ENCODE measurements around the gene CSMD2. TPM values are rescaled to one million over a fixed set of nuclear protein-coding genes. Genes with fewer than 3 reads are reported as not detected.

Gene CSMD2
- total RNA-seq, 1 donor from 2014 or later, result 0.75 TPM

DNA sequence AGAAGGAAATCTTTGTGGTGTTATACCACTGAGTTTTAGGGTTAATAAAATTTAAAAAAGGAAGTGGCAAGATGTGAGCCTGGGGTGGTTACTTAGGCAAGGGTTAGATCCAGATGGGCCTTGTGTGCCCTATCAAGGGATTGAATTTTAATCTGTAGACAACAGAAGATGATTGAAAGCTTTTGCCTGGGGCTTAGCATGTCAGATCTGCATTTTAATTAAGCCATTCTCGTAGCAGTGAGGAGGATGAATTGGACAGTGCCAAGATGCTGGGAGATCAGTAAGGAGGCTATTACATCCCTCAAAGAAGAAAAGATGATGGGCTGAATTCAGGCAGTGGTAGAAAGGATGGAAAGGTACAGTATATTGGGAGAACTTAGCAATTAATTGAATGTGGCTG is 258.9 kb downstream of the CSMD2 start:
- Histone ChIP-seq H3K4me3 (ENCODE audit: low read depth, low read length) (no peak overlapping the region), H3K27me3 (ENCODE audit: control insufficient read depth, insufficient read depth, low read length) (no peaks in the 10 kb centered on the region), H3K36me3 (ENCODE audit: control insufficient read depth, insufficient read depth, low read length) (no peaks in the 10 kb centered on the region)
- no peak for DNase-seq (ENCODE audit: low read depth)
- TF ChIP-seq, protein P1, sequence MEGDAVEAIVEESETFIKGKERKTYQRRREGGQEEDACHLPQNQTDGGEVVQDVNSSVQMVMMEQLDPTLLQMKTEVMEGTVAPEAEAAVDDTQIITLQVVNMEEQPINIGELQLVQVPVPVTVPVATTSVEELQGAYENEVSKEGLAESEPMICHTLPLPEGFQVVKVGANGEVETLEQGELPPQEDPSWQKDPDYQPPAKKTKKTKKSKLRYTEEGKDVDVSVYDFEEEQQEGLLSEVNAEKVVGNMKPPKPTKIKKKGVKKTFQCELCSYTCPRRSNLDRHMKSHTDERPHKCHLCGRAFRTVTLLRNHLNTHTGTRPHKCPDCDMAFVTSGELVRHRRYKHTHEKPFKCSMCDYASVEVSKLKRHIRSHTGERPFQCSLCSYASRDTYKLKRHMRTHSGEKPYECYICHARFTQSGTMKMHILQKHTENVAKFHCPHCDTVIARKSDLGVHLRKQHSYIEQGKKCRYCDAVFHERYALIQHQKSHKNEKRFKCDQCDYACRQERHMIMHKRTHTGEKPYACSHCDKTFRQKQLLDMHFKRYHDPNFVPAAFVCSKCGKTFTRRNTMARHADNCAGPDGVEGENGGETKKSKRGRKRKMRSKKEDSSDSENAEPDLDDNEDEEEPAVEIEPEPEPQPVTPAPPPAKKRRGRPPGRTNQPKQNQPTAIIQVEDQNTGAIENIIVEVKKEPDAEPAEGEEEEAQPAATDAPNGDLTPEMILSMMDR (IDR thresholded peaks at IDR 0.05; ENCODE audit: insufficient read depth, low read length, poor library complexity, severe bottlenecking), result no peak

DNA sequence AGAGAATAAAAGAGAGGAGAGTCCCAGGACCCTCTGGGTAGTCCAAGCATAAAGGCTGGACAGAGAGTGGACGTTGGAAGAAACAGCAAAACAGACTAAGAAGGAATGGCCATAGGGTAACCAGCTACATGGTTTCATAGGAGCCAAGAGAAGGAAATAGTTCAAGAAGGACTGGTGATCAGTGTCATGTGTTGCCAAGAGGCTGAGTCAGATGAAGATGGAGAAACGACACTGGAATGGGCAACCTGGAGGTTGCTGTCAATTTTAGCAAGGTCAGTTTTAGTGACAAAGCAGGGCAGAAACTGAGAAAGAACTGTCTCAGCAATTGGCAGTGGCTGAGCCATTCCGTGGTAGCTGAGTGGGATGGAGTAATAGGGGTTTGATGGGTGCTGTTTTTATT is 259.8 kb downstream of the CSMD2 start:
- H3K4me3 ChIP-seq (ENCODE audit: low read depth, low read length), result no peak overlapping the region

DNA sequence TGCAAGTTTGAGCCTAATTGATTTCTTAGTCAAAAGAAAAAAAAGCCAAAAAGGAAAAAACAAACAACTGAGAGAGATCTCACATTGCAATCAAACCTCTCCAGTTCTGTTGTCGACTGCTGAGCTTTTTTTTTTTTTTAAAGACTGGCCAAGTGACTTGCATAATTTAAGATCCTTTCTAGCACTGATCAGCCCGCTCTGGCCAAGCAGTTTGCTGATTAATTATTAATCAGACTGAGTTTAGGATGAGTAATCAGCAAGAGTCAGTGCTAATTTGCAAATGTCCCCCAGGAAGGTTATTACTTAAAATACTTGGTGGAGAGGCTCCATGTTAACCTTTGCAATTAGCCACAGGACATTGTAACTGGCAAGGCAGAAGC is 261.8 kb downstream of the CSMD2 start:
- H3K36me3 ChIP-seq (ENCODE audit: control insufficient read depth, insufficient read depth, low read length), result no peaks in the 10 kb centered on the region
- no peak overlapping the region for H3K4me3 ChIP-seq (ENCODE audit: low read depth, low read length)
- peak; percentile 65 for DNase-seq (ENCODE audit: low read depth)
- TF ChIP-seq, protein P1 (IDR thresholded peaks at IDR 0.05; ENCODE audit: insufficient read depth, low read length, poor library complexity, severe bottlenecking), result no peak
- no peaks in the 10 kb centered on the region for H3K27me3 ChIP-seq (ENCODE audit: control insufficient read depth, insufficient read depth, low read length)

More for the DNA sequence above, 259.8 kb downstream of the CSMD2 start:
- no peaks in the 10 kb centered on the region for H3K36me3 ChIP-seq (ENCODE audit: control insufficient read depth, insufficient read depth, low read length)
- no peaks in the 10 kb centered on the region for H3K27me3 ChIP-seq (ENCODE audit: control insufficient read depth, insufficient read depth, low read length)
- TF ChIP-seq, protein P1 (IDR thresholded peaks at IDR 0.05; ENCODE audit: insufficient read depth, low read length, poor library complexity, severe bottlenecking), result no peak
- no peak for DNase-seq (ENCODE audit: low read depth)

DNA sequence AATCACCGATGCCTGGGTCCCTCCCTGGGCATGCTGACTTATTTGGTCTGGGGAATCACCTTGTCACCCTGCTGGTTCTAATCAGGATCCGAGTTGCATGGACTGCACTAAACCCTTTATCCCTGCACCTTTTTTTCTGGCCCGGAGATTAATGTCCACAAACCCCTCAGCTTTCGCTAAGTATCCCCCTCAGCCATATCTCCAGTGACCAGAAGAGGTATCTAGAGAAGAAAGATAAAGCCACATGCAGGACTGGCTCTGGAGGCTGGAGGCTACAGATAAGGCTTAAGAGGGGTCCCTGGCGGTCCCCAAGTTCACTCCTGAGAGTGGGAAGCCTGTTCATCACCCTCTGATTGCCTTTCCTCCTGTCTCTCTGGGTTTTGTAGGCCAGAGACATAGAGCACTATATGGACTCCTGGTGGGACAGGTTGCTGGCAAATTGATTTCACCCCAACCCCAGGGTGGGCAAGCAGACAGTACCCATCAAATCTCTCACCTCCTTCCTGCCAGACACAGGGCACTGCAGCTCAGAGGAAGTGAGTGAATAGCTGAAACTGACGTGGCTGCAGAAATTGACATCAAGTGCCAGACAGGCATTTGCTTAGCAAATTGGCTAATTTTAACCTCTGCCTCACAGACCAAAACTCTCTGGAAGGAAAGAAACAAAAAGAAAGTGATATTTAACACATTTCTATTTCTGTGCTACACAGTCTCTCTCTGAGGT is 262.4 kb downstream of the CSMD2 start:
- no peak for DNase-seq (ENCODE audit: low read depth)
- H3K4me3 ChIP-seq (ENCODE audit: low read depth, low read length), result no peak overlapping the region
- no peaks in the 10 kb centered on the region for H3K36me3 ChIP-seq (ENCODE audit: control insufficient read depth, insufficient read depth, low read length)
- TF ChIP-seq, protein P1 (IDR thresholded peaks at IDR 0.05; ENCODE audit: insufficient read depth, low read length, poor library complexity, severe bottlenecking), result no peak
- no peaks in the 10 kb centered on the region for H3K27me3 ChIP-seq (ENCODE audit: control insufficient read depth, insufficient read depth, low read length)

DNA sequence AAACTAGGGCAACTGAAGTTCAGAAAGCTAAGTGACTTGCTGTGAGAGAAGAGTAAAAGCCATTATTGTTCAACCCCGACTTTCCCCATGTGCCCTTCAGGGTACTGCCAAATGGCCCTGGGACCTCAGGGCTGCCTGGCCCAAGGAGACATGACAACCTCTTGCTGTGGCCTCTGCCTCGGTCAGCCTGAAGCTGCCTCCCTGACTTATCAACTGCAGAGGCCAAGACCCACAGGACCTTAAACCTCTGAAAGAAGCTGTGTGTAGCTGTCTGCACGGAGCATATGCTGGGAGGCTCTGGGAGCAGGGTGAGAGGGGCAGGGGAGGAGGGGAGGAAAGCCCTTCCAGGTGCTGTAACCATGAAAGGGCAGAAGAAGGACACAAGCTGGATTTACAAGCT is 265.3 kb downstream of the CSMD2 start:
- Histone ChIP-seq H3K36me3 (ENCODE audit: control insufficient read depth, insufficient read depth, low read length) (no peaks in the 10 kb centered on the region), H3K4me3 (ENCODE audit: low read depth, low read length) (no peak overlapping the region), H3K27me3 (ENCODE audit: control insufficient read depth, insufficient read depth, low read length) (no peaks in the 10 kb centered on the region)
- no peak for DNase-seq (ENCODE audit: low read depth)
- TF ChIP-seq, protein P1 (IDR thresholded peaks at IDR 0.05; ENCODE audit: insufficient read depth, low read length, poor library complexity, severe bottlenecking), result no peak

DNA sequence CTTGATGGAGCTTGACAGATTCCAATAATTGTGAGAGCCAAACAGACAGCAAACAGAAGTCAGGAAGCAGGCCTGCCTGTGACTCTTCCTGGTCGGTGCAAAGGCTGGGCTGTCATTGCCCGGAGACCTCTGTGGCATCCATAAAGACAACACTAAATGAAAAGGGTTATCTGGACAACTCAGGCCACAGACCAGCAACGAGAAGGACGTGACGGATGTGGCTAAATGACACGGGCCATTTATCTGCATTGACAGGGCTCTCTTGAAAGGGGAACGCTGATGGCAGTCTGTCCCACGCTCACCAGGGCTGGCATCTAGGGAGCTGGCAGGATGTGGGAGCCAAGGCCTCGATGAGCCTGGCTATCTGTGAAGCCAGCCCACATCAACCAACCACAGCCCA is 266.1 kb downstream of the CSMD2 start:
- no peak for DNase-seq (ENCODE audit: low read depth)
- Histone ChIP-seq H3K4me3 (ENCODE audit: low read depth, low read length) (no peak overlapping the region), H3K36me3 (ENCODE audit: control insufficient read depth, insufficient read depth, low read length) (no peaks in the 10 kb centered on the region), H3K27me3 (ENCODE audit: control insufficient read depth, insufficient read depth, low read length) (no peaks in the 10 kb centered on the region)
- TF ChIP-seq, protein P1 (IDR thresholded peaks at IDR 0.05; ENCODE audit: insufficient read depth, low read length, poor library complexity, severe bottlenecking), result no peak
